Activated CD8-positive, alpha-beta T cell treated with anti-CD3 and anti-CD28 coated beads for 36 hours (primary cell): Measurements from ENCODE around the gene KLF11. TPM values are rescaled to one million over a fixed set of nuclear protein-coding genes. Genes with fewer than 3 reads are reported as not detected.

Experiments used
- ATAC-seq: fragments of 200-7000 bp; cut with Tn5 transposase; one replicate; pipeline ENCODE4 v1.10.0; 2021; ENCODE audit warnings: mild to moderate bottlenecking, moderate library complexity
- CTCF ChIA-PET: fragments of 350-600 bp; sonication (Branson Sonifier 250); formaldehyde crosslinking; loops from one replicate; lab custom pipeline; 2021; ENCODE audit warnings: antibody characterized with exemption; lab: Charles Lee
- POLR2A ChIA-PET: fragments of 350-600 bp; sonication (Branson Sonifier 250); formaldehyde crosslinking; loops from one replicate; lab custom pipeline; 2021; ENCODE audit warnings: antibody characterized with exemption; lab: Charles Lee
- DNase-seq: peaks from one replicate; pipeline ENCODE4 v3.0.0-alpha.2; 2020
- H3K27ac Mint-ChIP-seq: one replicate; pipeline ENCODE4 v1.8.0; 2021; ENCODE audit warnings: mild to moderate bottlenecking, mixed read lengths
- H3K27me3 Mint-ChIP-seq: one replicate; pipeline ENCODE4 v1.8.0; 2021; ENCODE audit warnings: mixed read lengths
- H3K36me3 Mint-ChIP-seq: one replicate; pipeline ENCODE4 v1.8.0; 2021; ENCODE audit warnings: low read depth, mixed read lengths
- H3K4me1 Mint-ChIP-seq: one replicate; pipeline ENCODE4 v1.8.0; 2021; ENCODE audit warnings: low read depth, mixed read lengths
- H3K4me3 Mint-ChIP-seq: one replicate; pipeline ENCODE4 v1.8.0; 2021; ENCODE audit warnings: mild to moderate bottlenecking, moderate library complexity, mixed read lengths
- H3K9me3 Mint-ChIP-seq: one replicate; pipeline ENCODE4 v1.8.0; 2021; ENCODE audit warnings: mixed read lengths
- intact Hi-C: fragments of 100-400 bp; cut with micrococcal nuclease; formaldehyde crosslinking; loops from one replicate; pipeline ENCODE4 v1.10.0; 2022
- total RNA-seq, 2 experiments: library from RNA; stranded (reverse); gene quantifications; one replicate each; pipeline ENCODE4 v1.2.3, GENCODE V29; 2021
- TF ChIP-seq, protein P1 (sequence below): fragments of 200-600 bp; IDR thresholded peaks from one replicate; pipeline ENCODE4 v1.8.0; 2022; ENCODE audit warnings: antibody characterized with exemption, mild to moderate bottlenecking

KLF11 gene
- total RNA-seq, 2 experiments from 2014 or later, result 2.9 to 3.5 TPM

DNA sequence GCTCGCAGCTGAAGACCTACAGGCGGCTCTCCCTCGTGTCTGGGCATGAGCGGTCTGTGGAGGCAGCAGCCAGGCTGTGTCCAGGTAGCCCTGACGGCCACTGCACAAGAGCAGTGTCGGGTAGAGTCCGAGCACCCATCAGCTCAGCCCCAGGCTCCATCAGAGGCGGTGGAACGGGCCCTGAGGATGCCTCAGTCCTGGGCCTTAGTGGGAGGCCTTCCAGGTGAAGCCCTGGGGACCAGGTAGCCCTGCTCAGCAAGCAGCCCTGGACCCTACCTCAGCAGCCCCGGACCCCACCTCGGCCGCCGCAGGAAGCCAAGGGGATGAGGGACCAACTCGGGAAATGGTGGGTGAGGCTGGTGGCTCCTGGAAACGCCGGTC lies 21.3 kb upstream of the KLF11 start:
- peaks cover 4% of the 10 kb centered on the region for H3K9me3 Mint-ChIP-seq
- CTCF ChIA-PET, result interaction anchor here (1.6 kb wide), 1 partner anchor 27 kb away, joined by 3 read pairs; no protein-coding TSS in a partner anchor
- TF ChIP-seq, protein P1, sequence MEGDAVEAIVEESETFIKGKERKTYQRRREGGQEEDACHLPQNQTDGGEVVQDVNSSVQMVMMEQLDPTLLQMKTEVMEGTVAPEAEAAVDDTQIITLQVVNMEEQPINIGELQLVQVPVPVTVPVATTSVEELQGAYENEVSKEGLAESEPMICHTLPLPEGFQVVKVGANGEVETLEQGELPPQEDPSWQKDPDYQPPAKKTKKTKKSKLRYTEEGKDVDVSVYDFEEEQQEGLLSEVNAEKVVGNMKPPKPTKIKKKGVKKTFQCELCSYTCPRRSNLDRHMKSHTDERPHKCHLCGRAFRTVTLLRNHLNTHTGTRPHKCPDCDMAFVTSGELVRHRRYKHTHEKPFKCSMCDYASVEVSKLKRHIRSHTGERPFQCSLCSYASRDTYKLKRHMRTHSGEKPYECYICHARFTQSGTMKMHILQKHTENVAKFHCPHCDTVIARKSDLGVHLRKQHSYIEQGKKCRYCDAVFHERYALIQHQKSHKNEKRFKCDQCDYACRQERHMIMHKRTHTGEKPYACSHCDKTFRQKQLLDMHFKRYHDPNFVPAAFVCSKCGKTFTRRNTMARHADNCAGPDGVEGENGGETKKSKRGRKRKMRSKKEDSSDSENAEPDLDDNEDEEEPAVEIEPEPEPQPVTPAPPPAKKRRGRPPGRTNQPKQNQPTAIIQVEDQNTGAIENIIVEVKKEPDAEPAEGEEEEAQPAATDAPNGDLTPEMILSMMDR, result no peak
- H3K27me3 Mint-ChIP-seq, result no peaks in the 10 kb centered on the region
- no peak overlapping the region for H3K4me3 Mint-ChIP-seq
- no peak for DNase-seq
- H3K36me3 Mint-ChIP-seq, result no peaks in the 10 kb centered on the region
- H3K27ac Mint-ChIP-seq, result no peak overlapping the region
- no peaks in the 10 kb centered on the region for H3K4me1 Mint-ChIP-seq
- POLR2A ChIA-PET, result no interaction called here
- intact Hi-C loops, result no loop called here
- no peak for ATAC-seq

DNA sequence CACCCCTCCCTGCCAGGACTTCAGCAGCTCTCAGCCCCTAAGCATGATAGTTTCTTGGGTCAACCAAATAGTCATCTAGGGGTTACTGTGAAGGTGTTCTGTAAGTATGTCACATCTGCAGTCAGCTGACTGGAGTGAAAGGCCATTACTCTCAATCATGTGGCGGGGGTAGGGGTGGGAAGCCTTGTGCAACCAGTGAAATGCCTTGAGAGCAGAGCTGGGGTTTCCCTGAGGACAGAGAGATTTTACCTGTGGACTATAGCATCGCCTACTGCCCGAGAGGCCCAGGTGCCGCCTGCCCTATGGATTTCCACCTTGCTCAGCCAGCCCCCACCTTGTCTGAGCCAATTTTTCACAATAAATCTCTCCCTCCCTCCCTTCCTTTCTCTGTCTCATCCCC lies 20.9 kb upstream of the KLF11 start:
- peaks cover 1% of the 10 kb centered on the region for H3K9me3 Mint-ChIP-seq
- intact Hi-C loops, result no loop called here
- no peaks in the 10 kb centered on the region for H3K27me3 Mint-ChIP-seq
- no peak for DNase-seq
- H3K27ac Mint-ChIP-seq, result no peak overlapping the region
- no peaks in the 10 kb centered on the region for H3K4me1 Mint-ChIP-seq
- no peak overlapping the region for H3K4me3 Mint-ChIP-seq
- H3K36me3 Mint-ChIP-seq, result no peaks in the 10 kb centered on the region
- ATAC-seq, result no peak
- TF ChIP-seq, protein P1, result no peak
- ChIA-PET CTCF (interaction anchor here (1.6 kb wide), 1 partner anchor 27 kb away, joined by 3 read pairs; no protein-coding TSS in a partner anchor), POLR2A (no interaction called here)

DNA sequence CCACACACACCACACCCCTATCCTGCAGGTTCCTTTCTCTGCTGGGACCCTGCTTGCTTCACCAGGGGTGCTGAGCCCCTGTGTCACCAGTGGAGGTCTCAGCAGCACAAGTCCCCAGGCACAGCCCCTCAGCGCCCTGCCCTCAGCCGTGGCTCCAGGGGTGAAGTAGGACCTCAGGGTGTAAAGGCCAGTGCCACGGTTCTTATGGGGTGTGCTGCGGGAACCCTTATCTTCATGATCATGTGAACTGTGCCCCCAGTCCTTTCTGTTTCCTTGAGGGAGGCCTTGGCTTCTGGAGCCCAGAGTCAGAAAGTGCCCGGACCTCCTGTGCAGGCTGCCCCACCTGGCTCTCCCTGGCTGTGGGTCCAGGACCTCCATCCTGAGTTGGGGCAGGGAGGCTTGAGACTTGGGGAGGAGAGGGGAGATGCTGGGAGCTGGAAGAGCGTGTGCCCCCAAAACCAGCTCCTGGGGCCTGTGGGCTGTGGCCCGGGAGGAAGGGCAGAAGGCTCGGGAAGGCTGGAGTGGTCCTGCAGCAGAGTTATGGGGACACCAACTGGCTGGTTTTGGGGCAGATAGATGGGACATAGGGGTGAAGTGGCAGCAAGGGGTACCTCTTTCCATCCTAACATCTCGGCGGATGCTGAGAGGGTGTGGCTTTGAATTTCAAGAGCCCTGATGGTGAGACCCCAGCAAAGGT lies 20.2 kb upstream of the KLF11 start:
- CTCF ChIA-PET, result interaction anchor here (1.0 kb wide), 1 partner anchor 25 kb away, joined by 3 read pairs; no protein-coding TSS in a partner anchor
- POLR2A ChIA-PET, result no interaction called here
- Mint-ChIP-seq H3K9me3 (no peaks in the 10 kb centered on the region), H3K4me3 (no peak overlapping the region), H3K27me3 (no peaks in the 10 kb centered on the region), H3K27ac (no peak overlapping the region), H3K36me3 (no peaks in the 10 kb centered on the region), H3K4me1 (no peaks in the 10 kb centered on the region)
- TF ChIP-seq, protein P1, result no peak
- DNase-seq (no peak), ATAC-seq (no peak)
- intact Hi-C loops, result no loop called here

DNA sequence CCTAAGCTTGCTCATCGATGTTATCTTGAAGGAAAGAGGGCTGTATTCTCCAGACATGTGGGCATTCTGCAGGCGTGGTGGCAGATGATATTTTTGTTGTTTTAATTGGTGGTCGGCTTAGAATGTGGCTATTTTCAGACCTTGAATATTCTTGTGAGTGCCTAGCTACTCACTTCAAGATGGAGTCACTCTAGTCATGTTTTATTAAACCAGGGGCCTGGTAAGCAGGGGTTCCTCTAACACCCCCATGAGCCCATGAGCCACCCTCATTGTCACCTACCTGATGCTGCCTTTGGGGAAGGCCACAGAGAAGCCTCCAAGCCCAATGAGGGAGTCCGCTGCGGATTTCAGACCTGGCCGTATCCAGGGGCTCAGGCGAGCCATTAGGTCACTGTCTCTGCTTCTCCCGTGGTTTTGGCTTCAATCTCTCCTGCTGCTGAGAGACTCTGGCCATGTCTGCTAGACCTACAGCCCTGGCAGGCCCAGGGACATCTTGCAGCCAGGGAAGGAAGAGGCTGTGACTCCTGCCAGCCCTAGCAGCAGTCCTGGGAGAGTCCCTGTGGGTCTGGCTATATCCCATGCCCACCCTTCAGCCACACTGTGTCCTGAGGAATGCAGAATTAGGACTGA lies 16.3 kb upstream of the KLF11 start:
- H3K4me3 Mint-ChIP-seq, result no peak overlapping the region
- DNase-seq (no peak), ATAC-seq (no peak)
- no peaks in the 10 kb centered on the region for H3K27me3 Mint-ChIP-seq
- TF ChIP-seq, protein P1, result no peak
- H3K4me1 Mint-ChIP-seq, result peaks cover 18% of the 10 kb centered on the region
- POLR2A ChIA-PET, result no interaction called here
- intact Hi-C loops, result no loop called here
- H3K9me3 Mint-ChIP-seq, result no peaks in the 10 kb centered on the region
- CTCF ChIA-PET, result interaction anchor here (0.7 to 5.5 kb wide), 4 partner anchors 41 to 213 kb away, joined by 3 to 44 read pairs (median 5); no protein-coding TSS in a partner anchor
- H3K27ac Mint-ChIP-seq, result no peak overlapping the region
- no peaks in the 10 kb centered on the region for H3K36me3 Mint-ChIP-seq
